Right lobe of liver (tissue), 4 donors: ENCODE results near the gene SLC6A9.

Experiments used
- POLR2A ChIP-seq: fragments of 450-650 bp; IDR thresholded peaks from one replicate; pipeline ENCODE4 v1.6.1; 2017; ENCODE audit warnings: antibody characterized with exemption, mild to moderate bottlenecking
- TF ChIP-seq, protein P1 (sequence below), 4 donors: fragments of 200-600 bp in 3 of 4; fragments of 450-650 bp in 1 of 4; IDR thresholded peaks; one replicate each; pipeline versions ENCODE4 v1.5.1 to v1.8.0; 2016 to 2022; ENCODE audit warnings: antibody characterized with exemption in 4 of 4, mild to moderate bottlenecking in 2 of 4
- donor health status: DM: no; HTN: no; CAD: no.
- donor health status: DM: no; HTN: no; CAD: no.
- donor health status: DM: no; HTN: yes; CAD: no.

GRCh38 chr1:44050261-44050660, 19.0 kb upstream of the SLC6A9 start:
- TF ChIP-seq, protein P1, sequence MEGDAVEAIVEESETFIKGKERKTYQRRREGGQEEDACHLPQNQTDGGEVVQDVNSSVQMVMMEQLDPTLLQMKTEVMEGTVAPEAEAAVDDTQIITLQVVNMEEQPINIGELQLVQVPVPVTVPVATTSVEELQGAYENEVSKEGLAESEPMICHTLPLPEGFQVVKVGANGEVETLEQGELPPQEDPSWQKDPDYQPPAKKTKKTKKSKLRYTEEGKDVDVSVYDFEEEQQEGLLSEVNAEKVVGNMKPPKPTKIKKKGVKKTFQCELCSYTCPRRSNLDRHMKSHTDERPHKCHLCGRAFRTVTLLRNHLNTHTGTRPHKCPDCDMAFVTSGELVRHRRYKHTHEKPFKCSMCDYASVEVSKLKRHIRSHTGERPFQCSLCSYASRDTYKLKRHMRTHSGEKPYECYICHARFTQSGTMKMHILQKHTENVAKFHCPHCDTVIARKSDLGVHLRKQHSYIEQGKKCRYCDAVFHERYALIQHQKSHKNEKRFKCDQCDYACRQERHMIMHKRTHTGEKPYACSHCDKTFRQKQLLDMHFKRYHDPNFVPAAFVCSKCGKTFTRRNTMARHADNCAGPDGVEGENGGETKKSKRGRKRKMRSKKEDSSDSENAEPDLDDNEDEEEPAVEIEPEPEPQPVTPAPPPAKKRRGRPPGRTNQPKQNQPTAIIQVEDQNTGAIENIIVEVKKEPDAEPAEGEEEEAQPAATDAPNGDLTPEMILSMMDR (IDR thresholded peaks at IDR 0.05), result no peak
- TF ChIP-seq POLR2A, result no peak
